Neural cell (in vitro differentiated cells): ENCODE results near the gene ZNF578.

Experiments used
- EP300 ChIP-seq: fragments of 450-650 bp; conservative IDR thresholded peaks from 2 replicates; pipeline ENCODE4 v1.6.1; 2014; ENCODE audit warnings: antibody characterized with exemption, mild to moderate bottlenecking, moderate library complexity; ENCODE audit not compliant: poor library complexity, severe bottlenecking
- EZH2 ChIP-seq: fragments of 200-600, 300-800 bp; shearing (Covaris generic), sonication (generic); IDR thresholded peaks from 2 replicates; pipeline ENCODE4 v1.6.1; 2014; ENCODE audit warnings: antibody characterized with exemption, low read length, borderline replicate concordance, mild to moderate bottlenecking; ENCODE audit not compliant: insufficient read depth, poor library complexity, severe bottlenecking
- MXI1 ChIP-seq: fragments of 450-650 bp; conservative IDR thresholded peaks from 2 replicates; pipeline ENCODE4 v1.6.1; 2014; ENCODE audit warnings: antibody characterized with exemption, mild to moderate bottlenecking; ENCODE audit not compliant: poor library complexity, severe bottlenecking
- POLR2AphosphoS5 ChIP-seq: IDR thresholded peaks from 2 replicates; pipeline ENCODE4 v1.6.1; 2012
- RAD21 ChIP-seq: fragments of 450-650 bp; conservative IDR thresholded peaks from 2 replicates; pipeline ENCODE4 v1.6.1; 2014; ENCODE audit warnings: antibody characterized with exemption, mild to moderate bottlenecking, moderate library complexity
- SMC3 ChIP-seq: fragments of 450-650 bp; conservative IDR thresholded peaks from 2 replicates; pipeline ENCODE4 v1.6.1; 2014; ENCODE audit warnings: antibody characterized with exemption, mild to moderate bottlenecking, moderate library complexity; ENCODE audit not compliant: poor library complexity
- TAF1 ChIP-seq: IDR thresholded peaks from 2 replicates; pipeline ENCODE4 v1.6.1; 2012; ENCODE audit warnings: low read depth
- TF ChIP-seq, protein P1 (sequence below): IDR thresholded peaks from 2 replicates; pipeline ENCODE4 v1.6.1; 2012; ENCODE audit warnings: borderline replicate concordance
- TF ChIP-seq, protein P2 (sequence below): fragments of 450-650 bp; IDR thresholded peaks from 2 replicates; pipeline ENCODE4 v1.5.1; 2014; ENCODE audit warnings: antibody characterized with exemption, mild to moderate bottlenecking, moderate library complexity; ENCODE audit not compliant: poor library complexity, severe bottlenecking

DNA sequence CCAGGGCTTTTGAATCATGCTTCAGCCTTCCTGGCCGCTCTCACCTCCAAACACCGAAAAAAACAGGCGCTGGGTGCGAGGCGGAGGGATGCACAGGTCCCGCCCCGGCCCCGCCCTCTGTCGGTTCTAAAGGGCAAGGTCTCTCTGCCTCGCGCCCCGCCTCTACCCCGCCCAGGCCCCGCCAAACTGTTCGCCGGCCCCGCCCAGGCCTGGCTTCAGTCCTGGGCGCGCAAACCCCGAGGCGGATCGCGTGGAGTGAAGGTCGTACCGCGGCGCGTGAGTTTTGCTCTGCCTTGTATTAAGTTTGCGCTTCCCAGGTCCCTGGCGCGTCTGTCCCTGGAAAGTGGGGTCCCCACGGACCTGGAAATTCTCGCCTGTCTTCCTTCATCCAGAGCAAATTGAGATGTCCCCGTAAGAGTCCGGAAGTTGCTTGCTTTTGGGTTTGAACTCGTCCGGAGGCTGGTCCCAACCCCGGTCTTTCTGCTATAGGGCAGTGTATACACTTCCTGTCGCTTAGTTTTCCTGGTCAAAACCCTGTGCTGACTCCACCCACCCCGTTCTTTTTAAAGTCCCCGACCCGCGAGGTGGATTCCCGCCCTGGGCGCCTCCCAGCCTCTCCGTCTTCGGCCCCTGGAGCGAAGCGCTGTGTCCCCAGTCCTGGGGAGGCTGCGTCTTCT lies 82.6 kb downstream of the ZNF578 start:
- TF ChIP-seq RAD21 (no peak), TAF1 (no peak), EZH2 (no peak), POLR2AphosphoS5 (no peak), SMC3 (no peak), MXI1 (no peak), EP300 (no peak)
- TF ChIP-seq, protein P1, sequence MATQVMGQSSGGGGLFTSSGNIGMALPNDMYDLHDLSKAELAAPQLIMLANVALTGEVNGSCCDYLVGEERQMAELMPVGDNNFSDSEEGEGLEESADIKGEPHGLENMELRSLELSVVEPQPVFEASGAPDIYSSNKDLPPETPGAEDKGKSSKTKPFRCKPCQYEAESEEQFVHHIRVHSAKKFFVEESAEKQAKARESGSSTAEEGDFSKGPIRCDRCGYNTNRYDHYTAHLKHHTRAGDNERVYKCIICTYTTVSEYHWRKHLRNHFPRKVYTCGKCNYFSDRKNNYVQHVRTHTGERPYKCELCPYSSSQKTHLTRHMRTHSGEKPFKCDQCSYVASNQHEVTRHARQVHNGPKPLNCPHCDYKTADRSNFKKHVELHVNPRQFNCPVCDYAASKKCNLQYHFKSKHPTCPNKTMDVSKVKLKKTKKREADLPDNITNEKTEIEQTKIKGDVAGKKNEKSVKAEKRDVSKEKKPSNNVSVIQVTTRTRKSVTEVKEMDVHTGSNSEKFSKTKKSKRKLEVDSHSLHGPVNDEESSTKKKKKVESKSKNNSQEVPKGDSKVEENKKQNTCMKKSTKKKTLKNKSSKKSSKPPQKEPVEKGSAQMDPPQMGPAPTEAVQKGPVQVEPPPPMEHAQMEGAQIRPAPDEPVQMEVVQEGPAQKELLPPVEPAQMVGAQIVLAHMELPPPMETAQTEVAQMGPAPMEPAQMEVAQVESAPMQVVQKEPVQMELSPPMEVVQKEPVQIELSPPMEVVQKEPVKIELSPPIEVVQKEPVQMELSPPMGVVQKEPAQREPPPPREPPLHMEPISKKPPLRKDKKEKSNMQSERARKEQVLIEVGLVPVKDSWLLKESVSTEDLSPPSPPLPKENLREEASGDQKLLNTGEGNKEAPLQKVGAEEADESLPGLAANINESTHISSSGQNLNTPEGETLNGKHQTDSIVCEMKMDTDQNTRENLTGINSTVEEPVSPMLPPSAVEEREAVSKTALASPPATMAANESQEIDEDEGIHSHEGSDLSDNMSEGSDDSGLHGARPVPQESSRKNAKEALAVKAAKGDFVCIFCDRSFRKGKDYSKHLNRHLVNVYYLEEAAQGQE: no peak
- TF ChIP-seq, protein P2, sequence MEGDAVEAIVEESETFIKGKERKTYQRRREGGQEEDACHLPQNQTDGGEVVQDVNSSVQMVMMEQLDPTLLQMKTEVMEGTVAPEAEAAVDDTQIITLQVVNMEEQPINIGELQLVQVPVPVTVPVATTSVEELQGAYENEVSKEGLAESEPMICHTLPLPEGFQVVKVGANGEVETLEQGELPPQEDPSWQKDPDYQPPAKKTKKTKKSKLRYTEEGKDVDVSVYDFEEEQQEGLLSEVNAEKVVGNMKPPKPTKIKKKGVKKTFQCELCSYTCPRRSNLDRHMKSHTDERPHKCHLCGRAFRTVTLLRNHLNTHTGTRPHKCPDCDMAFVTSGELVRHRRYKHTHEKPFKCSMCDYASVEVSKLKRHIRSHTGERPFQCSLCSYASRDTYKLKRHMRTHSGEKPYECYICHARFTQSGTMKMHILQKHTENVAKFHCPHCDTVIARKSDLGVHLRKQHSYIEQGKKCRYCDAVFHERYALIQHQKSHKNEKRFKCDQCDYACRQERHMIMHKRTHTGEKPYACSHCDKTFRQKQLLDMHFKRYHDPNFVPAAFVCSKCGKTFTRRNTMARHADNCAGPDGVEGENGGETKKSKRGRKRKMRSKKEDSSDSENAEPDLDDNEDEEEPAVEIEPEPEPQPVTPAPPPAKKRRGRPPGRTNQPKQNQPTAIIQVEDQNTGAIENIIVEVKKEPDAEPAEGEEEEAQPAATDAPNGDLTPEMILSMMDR: no peak
